Stimulated activated CD8-positive, alpha-beta memory T cell treated with anti-CD3 and anti-CD28 coated beads, Interleukin-4, amount 100 ng/mL, for 24 hours (primary cell): Measurements from ENCODE around the gene MNX1.

Source experiments
- DNase-seq: peaks from one replicate; pipeline ENCODE4 v3.0.0-alpha.2; 2020; ENCODE audit warnings: low read depth

Gene MNX1

DNA sequence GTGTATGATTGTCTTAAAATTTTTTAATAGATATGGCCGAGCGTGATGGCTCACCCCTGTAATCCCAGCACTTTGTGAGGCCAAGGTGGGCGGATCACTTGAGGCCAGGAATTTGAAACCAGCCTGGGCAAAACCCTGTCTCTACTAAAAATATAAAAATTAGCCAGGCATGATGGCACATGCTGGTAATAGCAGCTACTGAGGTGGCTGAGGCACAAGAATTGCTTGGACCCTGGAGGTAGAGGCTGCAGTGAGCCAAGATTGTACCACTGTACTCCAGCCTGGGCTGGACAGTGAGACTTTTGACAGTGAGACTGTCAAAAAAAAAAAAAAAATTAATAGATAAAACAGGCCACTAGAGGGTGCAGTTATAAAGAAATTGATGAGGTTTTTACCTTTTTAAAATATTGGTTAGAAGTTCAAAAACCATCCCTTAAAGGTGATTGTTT, 40.5 kb downstream of the MNX1 start:
- DNase-seq: no peak

DNA sequence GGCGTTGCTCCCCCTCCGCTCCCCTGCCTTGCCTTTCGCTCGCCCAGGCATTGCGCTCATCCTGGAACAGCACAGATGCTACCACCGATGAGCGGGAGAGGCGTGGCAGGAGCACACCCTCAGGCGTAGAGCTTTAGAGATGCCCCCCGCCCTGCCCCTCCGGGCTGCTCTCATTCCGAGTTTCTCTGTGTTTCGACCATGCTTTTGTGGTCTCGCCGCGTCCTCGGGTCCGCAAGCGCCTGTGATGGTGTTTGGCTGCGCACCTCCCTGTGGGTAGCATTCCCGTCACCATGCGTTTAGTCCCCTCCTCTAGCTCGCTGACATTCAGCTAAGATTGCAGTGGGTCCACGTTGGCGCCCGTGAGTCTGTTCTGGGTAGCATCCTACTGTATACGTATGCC, 42.3 kb downstream of the MNX1 start:
- DNase-seq: no peak

DNA sequence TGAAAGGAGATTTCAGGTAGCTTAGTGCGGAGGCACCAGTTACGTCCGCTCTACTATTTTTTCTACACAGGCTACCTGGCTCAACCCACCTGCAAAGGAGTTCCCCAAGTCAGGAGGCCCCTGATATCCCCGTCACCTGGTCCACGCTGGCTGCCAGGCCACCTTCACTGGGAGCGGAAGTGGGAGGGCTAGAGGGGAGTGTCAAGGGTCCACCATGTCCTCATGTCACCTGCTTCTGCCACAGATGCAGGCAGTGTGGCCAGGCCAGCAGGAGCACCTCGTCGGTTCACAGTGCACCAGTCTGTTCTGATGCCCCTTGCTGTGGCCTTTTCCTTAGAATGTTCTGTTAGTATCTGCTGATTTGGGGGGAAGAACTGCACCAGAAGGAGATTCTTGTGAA, 44.1 kb downstream of the MNX1 start:
- DNase-seq: no peak

DNA sequence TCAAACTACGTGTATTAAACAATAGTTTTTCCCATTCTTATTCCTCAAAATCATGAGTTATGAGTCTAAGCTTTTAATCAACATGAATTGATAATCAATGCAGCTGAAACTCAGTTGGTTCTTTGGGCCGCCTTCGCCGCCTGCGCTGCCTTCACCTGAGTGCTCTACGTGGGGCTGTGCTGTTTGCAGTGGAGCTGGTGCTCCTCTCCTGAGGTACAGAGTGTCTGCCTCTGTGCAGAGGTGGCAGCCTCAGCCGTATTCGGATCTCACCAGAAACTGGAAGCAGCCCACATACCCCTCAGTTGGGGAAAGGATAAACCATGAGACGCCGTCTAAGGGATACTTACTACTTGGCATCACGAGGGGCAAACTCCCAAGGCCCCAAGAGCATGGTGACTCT, 45.5 kb downstream of the MNX1 start:
- DNase-seq: no peak

DNA sequence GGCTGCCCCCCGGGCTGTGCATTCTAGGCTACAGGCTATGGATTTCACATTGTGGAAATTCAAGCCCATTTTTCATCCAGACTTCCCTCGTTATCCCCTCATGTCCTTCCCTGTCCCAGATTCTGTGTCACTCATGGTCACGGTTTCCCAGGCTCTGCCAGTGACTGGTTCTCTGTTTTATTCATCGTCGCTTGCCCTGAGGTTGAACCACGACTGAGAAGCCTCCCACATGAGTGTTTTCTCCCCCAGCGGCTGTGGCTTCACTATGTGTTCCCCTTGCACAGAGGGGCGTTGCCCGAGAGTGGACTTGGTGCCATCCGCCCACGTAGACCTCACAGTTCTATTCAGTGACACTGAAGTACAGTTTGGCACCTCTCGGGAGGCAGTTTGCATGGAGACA, 47.0 kb downstream of the MNX1 start:
- DNase-seq: no peak

DNA sequence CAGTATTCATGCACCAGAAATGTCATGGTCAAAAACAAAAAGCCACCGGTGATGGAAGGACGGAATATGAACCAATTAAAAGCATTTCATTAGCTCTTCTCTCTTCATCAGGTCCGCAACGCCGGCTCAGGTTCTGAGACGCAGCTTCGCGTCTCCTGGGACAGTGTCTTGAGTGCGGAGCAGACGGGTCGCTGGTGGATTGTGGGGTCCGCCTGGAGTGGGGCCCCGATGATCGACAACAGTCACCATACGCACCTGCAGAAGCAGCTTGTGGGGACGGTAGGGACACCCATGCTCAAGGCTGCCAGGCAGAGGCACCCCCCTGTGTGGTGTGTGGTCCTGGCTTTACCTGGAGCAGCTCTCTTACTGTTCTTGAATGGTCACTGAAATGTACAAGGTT, 47.6 kb downstream of the MNX1 start:
- no peak for DNase-seq

DNA sequence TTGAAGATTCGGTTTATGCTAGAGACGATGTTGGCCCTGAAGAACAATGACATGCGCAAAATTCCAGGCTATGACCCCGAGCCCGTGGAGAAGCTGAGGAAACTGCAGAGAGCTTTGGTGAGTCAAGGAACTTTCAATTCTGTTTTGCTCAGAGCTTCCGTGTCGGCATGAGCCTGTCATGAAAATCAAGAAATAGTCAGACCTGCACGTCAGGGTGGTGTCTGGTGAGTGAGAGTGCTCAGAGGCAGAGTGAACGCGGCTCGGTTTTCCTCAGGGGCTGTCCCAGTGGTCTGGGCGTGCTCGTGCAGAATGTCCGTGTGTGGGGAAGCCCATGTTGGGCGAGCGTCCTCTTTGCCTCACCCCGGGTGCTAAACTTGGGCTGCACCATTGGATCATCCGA, 48.3 kb downstream of the MNX1 start:
- no peak for DNase-seq

DNA sequence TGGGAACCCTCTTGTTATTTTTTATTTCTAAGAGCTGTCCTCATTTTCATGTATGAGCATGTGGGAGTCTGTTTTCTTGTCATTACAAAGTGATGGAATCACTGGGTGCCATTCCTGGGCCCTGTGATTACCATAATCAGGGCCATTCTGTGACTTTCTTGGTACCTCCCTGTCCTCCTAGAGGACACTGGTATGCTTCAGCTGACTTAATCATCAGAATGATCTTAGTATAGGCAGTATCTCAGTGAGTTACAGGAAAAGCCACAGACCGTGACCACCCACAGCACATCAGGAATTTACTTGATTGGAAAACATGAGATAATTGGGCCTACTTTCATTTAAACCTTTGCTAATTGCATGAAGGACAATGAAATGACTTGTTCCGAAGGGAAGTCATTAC, 53.7 kb downstream of the MNX1 start:
- no peak for DNase-seq

DNA sequence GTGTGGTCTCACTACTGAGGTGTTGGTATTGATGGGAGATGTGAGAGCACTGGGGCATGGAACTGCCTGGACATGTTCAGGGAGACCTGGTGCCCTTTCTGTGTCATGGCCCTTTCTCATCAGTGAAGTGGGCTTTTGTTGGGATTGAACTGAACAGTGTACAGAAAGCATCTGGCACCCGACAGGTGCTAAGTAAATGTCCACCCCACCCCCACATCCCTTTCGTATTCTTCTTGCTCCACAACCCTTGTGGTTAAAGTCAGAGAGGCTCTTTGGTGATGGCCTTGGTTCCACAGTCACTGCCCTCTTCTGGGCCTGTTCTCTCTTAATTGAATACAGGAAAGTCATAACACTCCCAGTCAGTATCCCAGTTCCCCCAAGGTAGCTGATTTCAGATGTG, 55.5 kb downstream of the MNX1 start:
- DNase-seq: no peak
